Measurements from ENCODE around the gene RACGAP1. TPM values are rescaled to one million over a fixed set of nuclear protein-coding genes. Genes with fewer than 3 reads are reported as not detected.

Gene RACGAP1
- polyA plus RNA-seq, 1 of the 3 experiments (the other 2 are of a cell fraction): 21.5 TPM

GRCh38 chr12:49998453-49998852 is 26.8 kb downstream of the RACGAP1 start:
- no peak for TF ChIP-seq RCOR1 (IDR thresholded peaks at IDR 0.05; ENCODE audit: low read length)
- no peak for TF ChIP-seq FOSL2 (IDR thresholded peaks at IDR 0.05; ENCODE audit: borderline replicate concordance, low read depth)
- no peak for TF ChIP-seq TAF1 (IDR thresholded peaks at IDR 0.05; ENCODE audit: borderline replicate concordance, low read depth, low read length)
- TF ChIP-seq ZBTB33 (IDR thresholded peaks at IDR 0.05; ENCODE audit: borderline replicate concordance, low read depth): no peak
- TF ChIP-seq SMC3 (IDR thresholded peaks at IDR 0.05; ENCODE audit: low read depth, low read length): no peak
- no peak for TF ChIP-seq RFX5 (IDR thresholded peaks at IDR 0.05; ENCODE audit: low read length)
- no peak for TF ChIP-seq FOXM1 (IDR thresholded peaks at IDR 0.05; ENCODE audit: low read depth)
- TF ChIP-seq CHD2 (IDR thresholded peaks at IDR 0.05; ENCODE audit: low read length, partially characterized antibody): no peak
- TF ChIP-seq NFIC (IDR thresholded peaks at IDR 0.05; ENCODE audit: borderline replicate concordance): no peak
- no peak for TF ChIP-seq MAX (IDR thresholded peaks at IDR 0.05; ENCODE audit: low read depth)
- TF ChIP-seq YY1 (IDR thresholded peaks at IDR 0.05; ENCODE audit: low read depth): no peak
- TF ChIP-seq USF2 (IDR thresholded peaks at IDR 0.05; ENCODE audit: borderline replicate concordance, low read depth, low read length): no peak
- no peak for TF ChIP-seq JUND (IDR thresholded peaks at IDR 0.05)
- no peak for TF ChIP-seq TCF12 (IDR thresholded peaks at IDR 0.05)
- no peak overlapping the region for H3K4me3 ChIP-seq (ENCODE audit: low read depth in 2 of 2, low read length in 1 of 2)
- no peaks in the 10 kb centered on the region for H3K27me3 ChIP-seq (ENCODE audit: insufficient read depth)
- H3K9ac ChIP-seq: no peak overlapping the region
- no peak overlapping the region for H2AFZ ChIP-seq (ENCODE audit: low read depth)
- no peaks in the 10 kb centered on the region for H3K9me3 ChIP-seq
- H3K27ac ChIP-seq (ENCODE audit: low read depth in 2 of 2, low read length in 1 of 2): no peak overlapping the region
- DNase-seq: no peak
- H3F3A ChIP-seq (replicated peaks; ENCODE audit: insufficient read depth): peaks cover 14% of the 10 kb centered on the region
- H3K4me2 ChIP-seq: no peak overlapping the region
- peaks cover 33 to 50% of the 10 kb centered on the region in 2 experiments for H3K36me3 ChIP-seq (replicated peaks in 1 of 2; ENCODE audit: control insufficient read depth in 1 of 2, insufficient read depth in 2 of 2, low read length in 1 of 2)
- no peaks in the 10 kb centered on the region for H4K20me1 ChIP-seq (ENCODE audit: insufficient read depth)
- POLR2A ChIA-PET: no interaction called here
- no peaks in the 10 kb centered on the region for H3K9me2 ChIP-seq
- WGBS (ENCODE audit: low lambda C conversion rate): 94% methylated on average over 2 of the region's 2 CpGs
- CTCF ChIA-PET: interaction anchor here (0.9 to 1.6 kb wide), 4 partner anchors 18 to 58 kb away, joined by 3 to 7 read pairs (median 4); no protein-coding TSS in a partner anchor
- H3K4me1 ChIP-seq (ENCODE audit: control insufficient read depth in 1 of 2, insufficient read depth in 2 of 2, low read depth in 1 of 2, low read length in 1 of 2): no peaks in the 10 kb centered on the region; a peak in 2 of 4 replicates
- H3K79me2 ChIP-seq (ENCODE audit: insufficient read depth): peaks cover 18% of the 10 kb centered on the region; the same call in 1 of the 2 replicates

- ChIA-PET POLR2A (no interaction called here), CTCF (interaction anchor here (0.8 to 1.8 kb wide), 5 partner anchors 10 to 66 kb away, joined by 3 to 9 read pairs (median 5); no protein-coding TSS in a partner anchor)
- no peak for DNase-seq
- Histone ChIP-seq H3K4me3 (ENCODE audit: low read depth in 2 of 2, low read length in 1 of 2) (no peak overlapping the region), H3F3A (replicated peaks; ENCODE audit: insufficient read depth) (peaks cover 12% of the 10 kb centered on the region), H3K27me3 (ENCODE audit: insufficient read depth) (no peaks in the 10 kb centered on the region), H3K9me2 (no peaks in the 10 kb centered on the region), H2AFZ (ENCODE audit: low read depth) (no peak overlapping the region), H4K20me1 (ENCODE audit: insufficient read depth) (no peaks in the 10 kb centered on the region), H3K9me3 (no peaks in the 10 kb centered on the region), H3K4me1 (ENCODE audit: control insufficient read depth in 1 of 2, insufficient read depth in 2 of 2, low read depth in 1 of 2, low read length in 1 of 2) (peaks cover 4 to 20% of the 10 kb centered on the region in 2 experiments; a peak in 2 of 4 replicates), H3K36me3 (replicated peaks in 1 of 2; ENCODE audit: control insufficient read depth in 1 of 2, insufficient read depth in 2 of 2, low read length in 1 of 2) (peaks cover 46 to 61% of the 10 kb centered on the region in 2 experiments), H3K9ac (no peak overlapping the region), H3K79me2 (ENCODE audit: insufficient read depth) (no peaks in the 10 kb centered on the region), H3K4me2 (no peak overlapping the region), H3K27ac (ENCODE audit: low read depth in 2 of 2, low read length in 1 of 2) (no peak overlapping the region; a peak in 1 of 4 replicates)
- TF ChIP-seq MAX (IDR thresholded peaks at IDR 0.05; ENCODE audit: low read depth): no peak
- TF ChIP-seq RXRA (IDR thresholded peaks at IDR 0.05; ENCODE audit: borderline replicate concordance, low read depth): no peak
- TF ChIP-seq CHD2 (IDR thresholded peaks at IDR 0.05; ENCODE audit: low read length, partially characterized antibody): no peak
- no peak for TF ChIP-seq RFX5 (IDR thresholded peaks at IDR 0.05; ENCODE audit: low read length)
- TF ChIP-seq FOSL2 (IDR thresholded peaks at IDR 0.05; ENCODE audit: borderline replicate concordance, low read depth): no peak
- TF ChIP-seq USF2 (IDR thresholded peaks at IDR 0.05; ENCODE audit: borderline replicate concordance, low read depth, low read length): no peak
- TF ChIP-seq USF1 (IDR thresholded peaks at IDR 0.05; ENCODE audit: borderline replicate concordance, low read depth): no peak
- TF ChIP-seq POLR2AphosphoS5 (IDR thresholded peaks at IDR 0.05; ENCODE audit: low read depth, low read length): no peak
- TF ChIP-seq TEAD4 (IDR thresholded peaks at IDR 0.05; ENCODE audit: borderline replicate concordance, insufficient read depth): no peak
- no peak for TF ChIP-seq RAD21 (IDR thresholded peaks at IDR 0.05; ENCODE audit: low read length)
- no peak for TF ChIP-seq FOXJ3 (CRISPR knock-in tag; IDR thresholded peaks at IDR 0.05)
- 76% methylated on average over 4 of the region's 4 CpGs for WGBS (ENCODE audit: low lambda C conversion rate)
Measured at GRCh38 chr12:49990273-49990672, 35.0 kb downstream of the RACGAP1 start.
